Vagina (tissue), 2 donors: ENCODE data around the gene MINDY4B. TPM values are rescaled to one million over a fixed set of nuclear protein-coding genes. Genes with fewer than 3 reads are reported as not detected.

Experiments
- DNase-seq, 2 donors: peaks; one replicate each; pipeline ENCODE4 v3.0.0-alpha.2; 2017; ENCODE audit errors: extremely low spot score in 2 of 2
- H3K27ac ChIP-seq: fragments of 200-600 bp; sonication (generic); one replicate; pipeline ENCODE4 v1.5.1; 2019
- H3K27me3 ChIP-seq: fragments of 200-600 bp; sonication (generic); one replicate; pipeline ENCODE4 v1.5.1; 2019
- H3K36me3 ChIP-seq, 2 donors: fragments of 200-600 bp; sonication (generic); one replicate each; pipeline ENCODE4 v1.5.1; 2017 to 2019
- H3K4me1 ChIP-seq: fragments of 200-600 bp; sonication (generic); one replicate; pipeline ENCODE4 v1.5.1; 2019
- H3K4me3 ChIP-seq, 2 donors: fragments of 200-600 bp; sonication (generic); 1 replicate in 1 of 2; 2 replicates in 1 of 2; pipeline ENCODE4 v1.5.1; 2016 to 2019
- H3K9me3 ChIP-seq: fragments of 200-600 bp; sonication (generic); one replicate; pipeline ENCODE4 v1.5.1; 2019
- POLR2A ChIP-seq, 2 donors: fragments of 450-650 bp; IDR thresholded peaks; one replicate each; pipeline ENCODE4 v1.6.1; 2017; ENCODE audit warnings: antibody characterized with exemption in 2 of 2, mild to moderate bottlenecking in 2 of 2, moderate library complexity in 2 of 2
- POLR2AphosphoS5 ChIP-seq, 2 donors: sonication (generic); formaldehyde crosslinking; IDR thresholded peaks; one replicate each; pipeline ENCODE4 v1.9.0; 2017; ENCODE audit warnings: antibody characterized with exemption in 2 of 2, mild to moderate bottlenecking in 2 of 2, low read depth in 1 of 2; ENCODE audit not compliant: insufficient read depth in 1 of 2
- intact Hi-C: fragments of 100-400 bp; cut with DNase I; formaldehyde crosslinking; loops from one replicate; pipeline ENCODE4 v1.15.1; 2023
- total RNA-seq: library from RNA; depleted of rRNA; stranded (reverse); fragments of >200 nt; gene quantifications from one replicate; pipeline ENCODE4 v1.2.3, GENCODE V29; 2016
- TF ChIP-seq, protein P1 (sequence below), 3 experiments: fragments of 450-650 bp in 2 of 3; fragments of 200-600 bp in 1 of 3; sonication (generic) in 1 of 3; IDR thresholded peaks; one replicate each; pipeline ENCODE4 v1.5.1; 2017 to 2019; ENCODE audit warnings: antibody characterized with exemption in 3 of 3, mild to moderate bottlenecking in 2 of 3, moderate library complexity in 2 of 3

Gene MINDY4B
- total RNA-seq, 1 donor from 2014 or later: not detected

DNA sequence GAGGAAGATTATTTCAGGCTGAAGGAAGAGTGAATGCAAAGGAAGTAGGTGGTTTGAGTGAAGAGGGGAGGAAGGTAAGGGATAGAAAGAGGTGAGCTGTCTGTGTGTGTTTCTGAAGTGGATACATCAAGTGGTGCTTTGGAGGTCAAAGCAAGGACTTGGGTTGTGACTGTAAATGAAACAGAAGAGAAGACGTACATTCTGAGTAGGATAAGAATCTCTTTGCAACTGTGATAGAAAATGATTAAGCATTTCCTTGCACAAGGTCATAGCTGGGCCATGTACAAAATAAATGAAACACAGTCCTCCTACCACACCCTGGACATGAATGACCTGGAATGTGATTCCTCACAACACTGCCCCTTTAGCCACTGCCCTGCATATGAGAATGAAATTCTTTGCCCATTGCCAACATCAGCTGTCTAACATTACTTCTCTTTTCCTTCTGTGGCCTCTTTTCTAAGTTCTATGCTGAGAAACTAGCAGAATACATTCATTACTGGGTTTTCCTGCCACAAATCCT lies 28.3 kb upstream of the MINDY4B start:
- no peaks in the 10 kb centered on the region for H3K36me3 ChIP-seq
- H3K27me3 ChIP-seq: no peaks in the 10 kb centered on the region
- TF ChIP-seq, protein P1, sequence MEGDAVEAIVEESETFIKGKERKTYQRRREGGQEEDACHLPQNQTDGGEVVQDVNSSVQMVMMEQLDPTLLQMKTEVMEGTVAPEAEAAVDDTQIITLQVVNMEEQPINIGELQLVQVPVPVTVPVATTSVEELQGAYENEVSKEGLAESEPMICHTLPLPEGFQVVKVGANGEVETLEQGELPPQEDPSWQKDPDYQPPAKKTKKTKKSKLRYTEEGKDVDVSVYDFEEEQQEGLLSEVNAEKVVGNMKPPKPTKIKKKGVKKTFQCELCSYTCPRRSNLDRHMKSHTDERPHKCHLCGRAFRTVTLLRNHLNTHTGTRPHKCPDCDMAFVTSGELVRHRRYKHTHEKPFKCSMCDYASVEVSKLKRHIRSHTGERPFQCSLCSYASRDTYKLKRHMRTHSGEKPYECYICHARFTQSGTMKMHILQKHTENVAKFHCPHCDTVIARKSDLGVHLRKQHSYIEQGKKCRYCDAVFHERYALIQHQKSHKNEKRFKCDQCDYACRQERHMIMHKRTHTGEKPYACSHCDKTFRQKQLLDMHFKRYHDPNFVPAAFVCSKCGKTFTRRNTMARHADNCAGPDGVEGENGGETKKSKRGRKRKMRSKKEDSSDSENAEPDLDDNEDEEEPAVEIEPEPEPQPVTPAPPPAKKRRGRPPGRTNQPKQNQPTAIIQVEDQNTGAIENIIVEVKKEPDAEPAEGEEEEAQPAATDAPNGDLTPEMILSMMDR (IDR thresholded peaks at IDR 0.05): no peak
- no peak for TF ChIP-seq POLR2AphosphoS5 (IDR thresholded peaks at IDR 0.05; ENCODE audit: insufficient read depth in 1 of 2, low read depth in 1 of 2)
- no peak for TF ChIP-seq POLR2A (IDR thresholded peaks at IDR 0.05)
- H3K4me1 ChIP-seq: no peaks in the 10 kb centered on the region
- intact Hi-C loops: no loop called here
- no peak overlapping the region for H3K4me3 ChIP-seq
- H3K27ac ChIP-seq: no peak overlapping the region
- H3K9me3 ChIP-seq: no peaks in the 10 kb centered on the region
- no peak for DNase-seq

DNA sequence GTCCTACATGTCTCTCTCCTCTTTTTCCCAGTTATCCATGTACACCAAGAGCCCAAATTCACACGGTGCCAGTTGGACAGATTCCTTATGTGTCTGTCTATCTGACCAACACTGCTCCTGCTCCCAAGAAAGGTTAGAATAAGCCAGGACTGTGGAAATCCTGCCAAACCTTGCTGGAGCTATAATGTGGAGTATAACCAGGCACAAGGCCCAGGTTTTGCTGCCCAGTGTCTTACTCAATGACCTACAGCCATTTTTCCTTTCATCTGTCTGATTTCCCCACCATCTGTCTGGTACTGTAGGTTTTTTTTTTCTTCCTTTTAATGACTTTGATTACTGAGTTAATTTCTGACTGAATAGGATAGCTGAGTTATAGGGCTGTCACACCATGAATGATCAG lies 26.5 kb upstream of the MINDY4B start:
- no peaks in the 10 kb centered on the region for H3K36me3 ChIP-seq
- no peak overlapping the region for H3K4me3 ChIP-seq
- H3K27ac ChIP-seq: no peak overlapping the region
- no peaks in the 10 kb centered on the region for H3K9me3 ChIP-seq
- no peaks in the 10 kb centered on the region for H3K4me1 ChIP-seq
- DNase-seq: no peak
- H3K27me3 ChIP-seq: no peaks in the 10 kb centered on the region
- intact Hi-C loops: no loop called here
- TF ChIP-seq, protein P1 (IDR thresholded peaks at IDR 0.05): no peak
- TF ChIP-seq POLR2A (IDR thresholded peaks at IDR 0.05): no peak
- no peak for TF ChIP-seq POLR2AphosphoS5 (IDR thresholded peaks at IDR 0.05; ENCODE audit: insufficient read depth in 1 of 2, low read depth in 1 of 2)

DNA sequence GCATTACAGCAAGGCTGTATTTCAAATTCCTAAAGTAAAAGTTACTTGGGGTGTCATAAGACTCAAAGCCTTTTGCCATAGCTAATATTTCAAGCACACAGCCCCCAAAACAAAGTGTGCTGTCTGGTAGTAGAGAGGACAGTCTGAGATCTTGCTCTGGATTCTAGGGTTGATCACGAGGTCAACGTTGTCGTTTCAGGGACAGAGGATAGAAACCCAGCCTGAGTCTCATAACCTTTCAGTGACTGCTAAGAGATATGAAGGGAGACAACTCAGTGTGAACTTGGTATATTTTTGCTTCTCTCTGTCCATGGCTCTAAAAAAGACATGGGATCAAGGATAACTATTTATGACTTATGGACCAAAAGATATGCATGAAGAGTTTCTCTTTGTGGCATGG lies 25.6 kb upstream of the MINDY4B start:
- H3K4me1 ChIP-seq: no peaks in the 10 kb centered on the region
- H3K36me3 ChIP-seq: no peaks in the 10 kb centered on the region
- no peak overlapping the region for H3K27ac ChIP-seq
- H3K4me3 ChIP-seq: no peak overlapping the region
- TF ChIP-seq POLR2AphosphoS5 (IDR thresholded peaks at IDR 0.05; ENCODE audit: insufficient read depth in 1 of 2, low read depth in 1 of 2) (no peak), POLR2A (IDR thresholded peaks at IDR 0.05) (no peak)
- TF ChIP-seq, protein P1 (IDR thresholded peaks at IDR 0.05): no peak
- intact Hi-C loops: no loop called here
- H3K27me3 ChIP-seq: no peaks in the 10 kb centered on the region
- no peak for DNase-seq
- no peaks in the 10 kb centered on the region for H3K9me3 ChIP-seq

DNA sequence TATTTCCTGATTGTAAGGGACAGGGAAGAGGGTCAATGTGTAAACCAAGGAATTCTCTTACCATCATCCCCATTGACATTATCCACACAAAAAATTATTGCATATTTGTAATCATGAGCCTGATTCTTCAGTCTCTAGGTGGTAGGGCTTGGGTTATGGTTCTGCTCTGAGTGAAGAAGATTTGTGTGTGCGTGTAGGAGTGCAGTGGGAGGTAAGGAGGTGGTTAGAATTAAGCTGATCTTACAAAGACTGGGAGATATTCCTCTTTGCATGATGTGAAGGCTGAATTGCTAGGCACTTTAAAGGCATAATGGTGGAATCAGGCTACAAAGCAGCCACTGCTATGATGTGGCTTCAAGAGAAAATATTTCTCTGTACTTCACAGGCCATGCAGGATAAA lies 23.0 kb upstream of the MINDY4B start:
- no peaks in the 10 kb centered on the region for H3K36me3 ChIP-seq
- no peak for DNase-seq
- no peaks in the 10 kb centered on the region for H3K4me1 ChIP-seq
- H3K27ac ChIP-seq: no peak overlapping the region
- intact Hi-C loops: no loop called here
- TF ChIP-seq POLR2A (IDR thresholded peaks at IDR 0.05) (no peak), POLR2AphosphoS5 (IDR thresholded peaks at IDR 0.05; ENCODE audit: insufficient read depth in 1 of 2, low read depth in 1 of 2) (no peak)
- TF ChIP-seq, protein P1 (IDR thresholded peaks at IDR 0.05): no peak
- no peaks in the 10 kb centered on the region for H3K9me3 ChIP-seq
- no peak overlapping the region for H3K4me3 ChIP-seq
- no peaks in the 10 kb centered on the region for H3K27me3 ChIP-seq

DNA sequence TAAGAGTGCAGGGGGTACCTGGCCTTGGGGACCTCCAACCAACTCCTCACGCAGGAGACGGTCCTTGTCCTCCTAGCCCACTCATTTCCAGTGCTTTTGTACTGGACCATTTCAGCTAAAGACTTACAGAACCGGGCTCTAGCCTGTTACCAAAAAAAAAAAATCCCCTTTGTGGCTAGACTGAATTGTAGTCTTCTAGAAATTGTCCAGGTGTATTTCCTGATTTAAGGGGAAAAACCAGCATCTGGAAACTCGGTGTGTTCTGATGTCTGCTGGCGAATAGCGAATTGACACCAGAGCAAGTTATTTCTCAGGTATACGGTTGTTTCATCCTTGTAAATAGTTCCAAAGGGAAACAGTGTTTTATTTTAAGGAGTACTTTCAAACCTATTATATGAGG lies 21.1 kb upstream of the MINDY4B start:
- Histone ChIP-seq H3K36me3 (no peaks in the 10 kb centered on the region), H3K27ac (no peak overlapping the region), H3K4me3 (no peak overlapping the region), H3K27me3 (no peaks in the 10 kb centered on the region), H3K9me3 (no peaks in the 10 kb centered on the region), H3K4me1 (no peaks in the 10 kb centered on the region)
- TF ChIP-seq POLR2A (IDR thresholded peaks at IDR 0.05) (no peak), POLR2AphosphoS5 (IDR thresholded peaks at IDR 0.05; ENCODE audit: insufficient read depth in 1 of 2, low read depth in 1 of 2) (no peak)
- TF ChIP-seq, protein P1 (IDR thresholded peaks at IDR 0.05): no peak
- intact Hi-C loops: no loop called here
- DNase-seq: no peak
